Colonic mucosa (tissue), 4 donors: ENCODE measurements around the gene NECTIN2. TPM values are rescaled to one million over a fixed set of nuclear protein-coding genes. Genes with fewer than 3 reads are reported as not detected.
A peak's percentile ranks its signal among the peaks of the same experiment; 100 is the strongest.

Experiments
- DNase-seq: peaks from one replicate; pipeline ENCODE4 v3.0.0-alpha.2; 2020
- H3K27ac ChIP-seq: fragments of 200-600 bp; one replicate; pipeline ENCODE4 v1.8.0; 2021
- H3K27me3 ChIP-seq: fragments of 200-600 bp; one replicate; pipeline ENCODE4 v1.8.0; 2021
- H3K36me3 ChIP-seq: fragments of 200-600 bp; one replicate; pipeline ENCODE4 v1.8.0; 2021
- H3K4me1 ChIP-seq: fragments of 200-600 bp; one replicate; pipeline ENCODE4 v1.8.0; 2021; ENCODE audit warnings: mild to moderate bottlenecking
- H3K4me3 ChIP-seq: fragments of 200-600 bp; one replicate; pipeline ENCODE4 v1.8.0; 2021
- H3K9ac ChIP-seq, 2 donors: one replicate each; pipeline ENCODE4 v1.7.0; 2013; ENCODE audit warnings: control low read depth in 2 of 2, low read depth in 2 of 2, low read length in 2 of 2
- H3K9me3 ChIP-seq: fragments of 200-600 bp; one replicate; pipeline ENCODE4 v1.8.0; 2021
- intact Hi-C: fragments of 100-400 bp; cut with DNase I; formaldehyde crosslinking; loops from one replicate; pipeline ENCODE4 v1.14.1; 2022
- total RNA-seq, 2 donors: library from RNA; stranded (reverse); fragmentation: NEBNext Ultra II Directional in 1 of 2; extraction: Animal tissue kit (Norgen Biotek cat#: 25700) in 1 of 2; gene quantifications; one replicate each; pipeline ENCODE4 v1.2.1, GENCODE V29; 2021
- TF ChIP-seq, protein P1 (sequence below): fragments of 200-600 bp; IDR thresholded peaks from one replicate; pipeline ENCODE4 v1.8.0; 2022; ENCODE audit warnings: antibody characterized with exemption, mild to moderate bottlenecking
- donor health status: healthy.
- donor health status: DM: no; HTN: no; CAD: no.
- donor health status: DM: no; HTN: no; CAD: no.

NECTIN2 gene
- total RNA-seq, 2 donors from 2014 or later = 115 to 121 TPM

DNA sequence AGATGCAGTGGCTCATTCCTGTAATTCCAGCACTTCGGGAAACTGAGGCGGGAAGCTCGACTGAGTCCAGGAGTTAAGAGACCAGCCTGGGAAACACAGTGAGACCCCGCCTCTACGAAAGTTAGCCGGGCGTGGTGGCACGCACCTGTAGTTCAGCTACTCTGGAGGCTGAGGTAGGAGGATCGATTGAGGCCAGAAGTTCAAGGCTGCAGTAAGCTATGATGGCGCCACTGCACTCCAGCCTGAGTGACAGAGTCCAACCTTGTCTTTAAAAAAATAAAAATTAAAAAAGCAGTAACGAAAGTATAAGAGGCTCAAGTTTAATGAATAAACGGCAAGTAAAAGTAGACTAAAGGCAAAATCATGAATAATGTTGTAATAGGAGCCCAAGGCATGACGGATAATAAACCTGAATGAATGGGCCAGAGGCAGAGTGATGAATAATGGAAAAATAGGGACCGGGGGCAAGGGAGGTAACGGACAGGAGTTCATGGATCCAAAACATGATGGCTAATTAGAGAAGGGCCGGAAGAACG, 43.8 kb downstream of the NECTIN2 start:
- intact Hi-C loops = no loop called here
- Histone ChIP-seq H3K9ac (peak overlapping the region; percentile 38 to 46), H3K4me1 (peaks cover 11% of the 10 kb centered on the region), H3K27ac (peak overlapping the region; percentile 80), H3K4me3 (peak overlapping the region; percentile 33), H3K27me3 (no peaks in the 10 kb centered on the region), H3K9me3 (no peaks in the 10 kb centered on the region), H3K36me3 (peaks cover 10% of the 10 kb centered on the region)
- DNase-seq = no peak
- TF ChIP-seq, protein P1, sequence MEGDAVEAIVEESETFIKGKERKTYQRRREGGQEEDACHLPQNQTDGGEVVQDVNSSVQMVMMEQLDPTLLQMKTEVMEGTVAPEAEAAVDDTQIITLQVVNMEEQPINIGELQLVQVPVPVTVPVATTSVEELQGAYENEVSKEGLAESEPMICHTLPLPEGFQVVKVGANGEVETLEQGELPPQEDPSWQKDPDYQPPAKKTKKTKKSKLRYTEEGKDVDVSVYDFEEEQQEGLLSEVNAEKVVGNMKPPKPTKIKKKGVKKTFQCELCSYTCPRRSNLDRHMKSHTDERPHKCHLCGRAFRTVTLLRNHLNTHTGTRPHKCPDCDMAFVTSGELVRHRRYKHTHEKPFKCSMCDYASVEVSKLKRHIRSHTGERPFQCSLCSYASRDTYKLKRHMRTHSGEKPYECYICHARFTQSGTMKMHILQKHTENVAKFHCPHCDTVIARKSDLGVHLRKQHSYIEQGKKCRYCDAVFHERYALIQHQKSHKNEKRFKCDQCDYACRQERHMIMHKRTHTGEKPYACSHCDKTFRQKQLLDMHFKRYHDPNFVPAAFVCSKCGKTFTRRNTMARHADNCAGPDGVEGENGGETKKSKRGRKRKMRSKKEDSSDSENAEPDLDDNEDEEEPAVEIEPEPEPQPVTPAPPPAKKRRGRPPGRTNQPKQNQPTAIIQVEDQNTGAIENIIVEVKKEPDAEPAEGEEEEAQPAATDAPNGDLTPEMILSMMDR = no peak

- peak overlapping the region; percentile 38 to 46 for H3K9ac ChIP-seq
- H3K27ac ChIP-seq = peak overlapping the region; percentile 80
- peaks cover 11% of the 10 kb centered on the region for H3K4me1 ChIP-seq
- DNase-seq = peak; percentile 100
- peaks cover 10% of the 10 kb centered on the region for H3K36me3 ChIP-seq
- intact Hi-C loops = no loop called here
- H3K27me3 ChIP-seq = no peaks in the 10 kb centered on the region
- peak overlapping the region; percentile 33 for H3K4me3 ChIP-seq
- no peaks in the 10 kb centered on the region for H3K9me3 ChIP-seq
- TF ChIP-seq, protein P1 = no peak
Measured at GRCh38 chr19:44890366-44891015, 44.4 kb downstream of the NECTIN2 start.

DNA sequence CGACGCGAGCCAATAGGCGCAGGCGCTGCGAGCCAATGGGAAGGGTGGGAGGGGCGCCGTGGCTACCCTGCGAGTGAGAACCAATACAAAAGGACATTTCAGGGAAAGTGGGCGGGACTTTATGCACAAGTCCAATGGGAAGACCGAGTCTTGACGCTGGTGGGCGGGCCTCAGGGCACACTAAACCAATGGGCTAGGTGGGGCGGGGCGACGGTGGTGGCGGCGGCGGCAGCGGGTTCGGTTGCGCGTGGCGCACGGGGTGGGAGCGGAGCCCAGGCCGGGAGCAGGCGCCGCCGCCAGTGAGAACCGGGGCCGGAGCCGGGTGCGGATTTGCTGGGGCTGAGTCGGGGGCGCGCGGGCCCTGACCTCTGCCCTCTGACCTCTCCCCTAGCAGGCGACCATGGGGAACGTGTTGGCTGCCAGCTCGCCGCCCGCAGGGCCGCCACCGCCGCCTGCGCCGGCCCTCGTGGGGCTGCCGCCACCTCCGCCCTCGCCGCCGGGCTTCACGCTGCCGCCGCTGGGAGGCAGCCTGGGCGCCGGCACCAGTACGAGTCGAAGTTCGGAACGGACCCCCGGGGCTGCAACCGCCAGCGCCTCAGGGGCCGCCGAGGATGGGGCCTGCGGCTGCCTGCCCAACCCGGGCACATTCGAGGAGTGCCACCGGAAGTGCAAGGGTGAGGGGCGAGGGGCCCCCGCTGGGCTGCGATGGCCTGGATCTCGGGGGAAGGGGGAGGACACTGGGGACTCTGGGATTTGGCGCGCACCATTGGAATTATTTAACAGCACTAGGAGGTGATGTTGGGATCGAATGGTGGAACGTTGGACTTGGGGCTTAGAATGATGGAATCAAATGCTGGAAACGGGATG, 45.2 kb downstream of the NECTIN2 start, which contains the start of gene TOMM40:
TOMM40 (plus strand) TSS at position 239 of the 867 bp plus-strand sequence; CDS start at position 401, 162 bp downstream.
- peaks cover 10% of the 10 kb centered on the region for H3K36me3 ChIP-seq

GRCh38 chr19:44892932-44893331, 46.8 kb downstream of the NECTIN2 start:
- no peak overlapping the region for H3K27ac ChIP-seq
- no peak overlapping the region for H3K9ac ChIP-seq
- intact Hi-C loops = no loop called here
- no peak for DNase-seq
- peaks cover 11% of the 10 kb centered on the region for H3K4me1 ChIP-seq
- TF ChIP-seq, protein P1 = no peak
- no peaks in the 10 kb centered on the region for H3K9me3 ChIP-seq
- no peaks in the 10 kb centered on the region for H3K27me3 ChIP-seq
- no peak overlapping the region for H3K4me3 ChIP-seq
- H3K36me3 ChIP-seq = peaks cover 10% of the 10 kb centered on the region

More for the DNA sequence above, 45.2 kb downstream of the NECTIN2 start, which contains the start of gene TOMM40:
- no peaks in the 10 kb centered on the region for H3K9me3 ChIP-seq
- no peaks in the 10 kb centered on the region for H3K27me3 ChIP-seq
- H3K4me1 ChIP-seq = peaks cover 11% of the 10 kb centered on the region
- TF ChIP-seq, protein P1 = no peak
- H3K4me3 ChIP-seq = peak within 1 kb of the TSS; percentile 93
- peak within 1 kb of the TSS; percentile 80 for H3K27ac ChIP-seq
- no peak for DNase-seq
- intact Hi-C loops = no loop called here
- H3K9ac ChIP-seq = peak within 1 kb of the TSS; percentile 79 to 87

DNA sequence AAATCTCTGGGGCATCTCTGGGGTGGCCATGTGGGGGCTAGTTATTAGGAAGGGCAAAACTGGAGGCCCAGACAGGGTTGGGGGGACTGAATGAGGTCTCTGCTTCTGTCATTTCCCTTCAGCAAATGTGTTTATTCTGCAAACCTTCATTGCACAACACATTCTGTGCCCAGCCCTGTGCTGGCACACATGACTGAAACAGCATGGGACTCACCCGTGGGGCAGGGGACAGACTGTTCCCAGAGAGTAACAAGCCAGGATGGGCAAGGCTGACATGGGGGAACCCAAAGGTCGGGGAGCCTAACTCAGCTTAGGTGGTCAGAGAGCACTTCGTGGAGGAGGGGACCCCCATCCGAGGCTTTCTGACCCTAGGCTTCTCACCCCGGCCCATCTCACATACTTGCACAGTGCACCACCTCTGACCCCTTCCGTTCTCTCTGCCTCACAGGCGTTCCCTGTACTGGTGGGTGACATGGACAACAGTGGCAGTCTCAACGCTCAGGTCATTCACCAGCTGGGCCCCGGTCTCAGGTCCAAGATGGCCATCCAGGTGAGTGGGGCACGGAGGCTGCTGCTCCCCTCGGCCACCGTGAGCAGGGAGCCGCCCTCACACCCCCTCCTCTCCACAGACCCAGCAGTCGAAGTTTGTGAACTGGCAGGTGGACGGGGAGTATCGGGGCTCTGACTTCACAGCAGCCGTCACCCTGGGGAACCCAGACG, 47.4 kb downstream of the NECTIN2 start:
- no peak for DNase-seq
- Histone ChIP-seq H3K36me3 (peaks cover 10% of the 10 kb centered on the region), H3K4me3 (no peak overlapping the region), H3K9me3 (no peaks in the 10 kb centered on the region), H3K4me1 (peaks cover 11% of the 10 kb centered on the region), H3K27ac (no peak overlapping the region), H3K9ac (no peak overlapping the region), H3K27me3 (no peaks in the 10 kb centered on the region)
- intact Hi-C loops = no loop called here
- TF ChIP-seq, protein P1 = no peak
